ENCODE data around the gene CASP8. TPM values are rescaled to one million over a fixed set of nuclear protein-coding genes. Genes with fewer than 3 reads are reported as not detected.
"Not testable (repeated sequence)": the region's sequence is repeated elsewhere in the genome, so short reads cannot be mapped to it uniquely, and the experiment has no call there.

The CASP8 gene
- total RNA-seq, 1 experiment from 2014 or later, result 43.4 TPM

- DNase-seq (ENCODE audit: low read depth), result no peak
Measured at GRCh38 chr2:201269764-201270163, 9.4 kb downstream of the CASP8 start.

DNA sequence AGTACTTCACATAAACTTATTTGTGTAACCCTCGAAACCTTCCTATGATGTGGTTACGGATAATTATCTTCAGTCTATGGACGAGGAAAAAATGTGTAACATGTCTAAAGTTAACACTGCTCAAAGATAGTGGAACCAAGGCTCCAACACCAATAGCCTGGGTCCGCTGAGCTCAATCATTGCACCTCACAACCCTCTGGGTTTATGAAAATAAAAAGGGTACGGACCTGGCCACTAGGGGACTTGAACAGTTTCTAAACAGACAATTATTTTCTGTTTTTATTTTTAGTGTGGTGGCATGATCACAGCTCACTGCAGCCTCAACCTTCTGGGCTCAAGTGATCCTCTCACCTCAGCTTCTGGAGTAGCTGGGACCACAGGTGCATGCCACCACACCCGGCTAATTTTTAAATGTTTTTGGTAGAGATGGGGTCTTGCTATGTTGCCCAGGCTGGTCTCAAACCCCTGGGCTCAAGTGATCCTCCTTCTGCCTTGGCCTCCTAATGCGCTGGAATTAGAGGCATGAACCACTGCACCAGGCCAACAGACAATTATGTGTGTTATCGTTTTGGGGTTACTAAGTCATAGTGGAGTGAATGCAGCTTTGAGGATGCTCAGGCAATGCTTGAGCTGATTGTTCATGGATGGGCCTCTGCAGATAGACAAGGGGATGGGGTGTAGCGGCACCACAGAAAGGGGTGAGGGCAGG is 10.1 kb downstream of the CASP8 start:
- no peak for DNase-seq (ENCODE audit: low read depth)

GRCh38 chr2:201271917-201272316 is 11.6 kb downstream of the CASP8 start:
- no peak for DNase-seq (ENCODE audit: low read depth)

GRCh38 chr2:201273330-201273983 is 13.1 kb downstream of the CASP8 start:
- DNase-seq (ENCODE audit: low read depth), result no peak

GRCh38 chr2:201275069-201275468 is 14.7 kb downstream of the CASP8 start:
- no peak for DNase-seq (ENCODE audit: low read depth)

DNA sequence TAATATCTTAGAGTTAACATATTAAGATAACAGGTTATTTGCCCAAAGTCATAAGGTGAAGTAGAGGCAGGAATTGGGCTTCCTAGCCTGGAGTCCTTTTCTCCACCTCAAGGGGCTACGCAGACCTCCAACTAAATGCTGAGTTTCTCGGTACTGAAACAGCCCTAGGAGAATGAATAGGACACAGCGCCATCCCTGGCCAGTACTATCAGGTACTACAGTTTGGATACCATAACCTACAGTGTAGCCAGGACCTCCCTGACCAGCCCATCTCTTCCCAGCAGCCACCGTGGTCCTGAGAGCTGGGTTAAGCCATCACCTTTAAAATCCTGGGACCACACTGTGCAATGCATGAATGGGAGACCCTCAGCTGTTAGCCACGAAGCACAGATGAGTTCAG is 15.7 kb downstream of the CASP8 start:
- no peak for DNase-seq (ENCODE audit: low read depth)

DNA sequence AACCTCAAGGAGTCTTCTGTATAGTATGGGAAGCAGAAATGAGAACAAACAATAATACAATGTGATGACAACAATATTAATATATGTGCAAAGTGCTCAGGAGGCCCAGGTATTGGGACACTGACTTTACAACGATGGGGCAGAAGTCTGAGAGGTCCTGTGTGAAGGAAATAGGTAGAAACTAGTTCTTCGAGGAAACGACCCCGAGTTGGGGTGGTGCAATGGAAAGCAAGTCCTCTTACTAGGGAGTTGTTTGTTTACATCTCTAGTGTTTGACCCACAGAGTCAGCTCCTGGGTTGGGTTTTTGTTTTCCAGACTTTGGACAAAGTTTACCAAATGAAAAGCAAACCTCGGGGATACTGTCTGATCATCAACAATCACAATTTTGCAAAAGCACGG is 16.2 kb downstream of the CASP8 start:
- DNase-seq (ENCODE audit: low read depth), result no peak

DNA sequence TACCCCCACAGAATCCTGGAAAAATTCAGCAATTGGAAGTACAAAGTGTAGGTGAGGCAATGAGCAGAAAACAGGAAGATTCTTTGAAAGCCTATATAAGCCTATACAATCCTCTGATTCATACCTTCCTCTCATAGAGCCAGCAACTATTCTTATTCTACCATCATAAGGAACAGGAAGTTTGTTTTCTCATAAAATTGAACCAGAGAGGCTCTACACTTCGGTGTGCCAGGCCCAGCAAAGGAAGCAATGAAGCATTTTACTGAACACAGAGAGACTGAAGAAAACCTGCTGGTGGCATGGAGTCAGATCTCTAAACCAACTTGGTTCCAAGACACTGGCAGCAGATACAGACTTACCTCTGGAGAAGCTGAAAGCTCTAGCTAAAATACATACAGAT is 18.7 kb downstream of the CASP8 start:
- DNase-seq (ENCODE audit: low read depth), result no peak

- no peak for DNase-seq (ENCODE audit: low read depth)
Measured at GRCh38 chr2:201280191-201281040, 20.1 kb downstream of the CASP8 start.

GRCh38 chr2:201285499-201285898 is 25.2 kb downstream of the CASP8 start:
- no peak for DNase-seq (ENCODE audit: low read depth)

DNA sequence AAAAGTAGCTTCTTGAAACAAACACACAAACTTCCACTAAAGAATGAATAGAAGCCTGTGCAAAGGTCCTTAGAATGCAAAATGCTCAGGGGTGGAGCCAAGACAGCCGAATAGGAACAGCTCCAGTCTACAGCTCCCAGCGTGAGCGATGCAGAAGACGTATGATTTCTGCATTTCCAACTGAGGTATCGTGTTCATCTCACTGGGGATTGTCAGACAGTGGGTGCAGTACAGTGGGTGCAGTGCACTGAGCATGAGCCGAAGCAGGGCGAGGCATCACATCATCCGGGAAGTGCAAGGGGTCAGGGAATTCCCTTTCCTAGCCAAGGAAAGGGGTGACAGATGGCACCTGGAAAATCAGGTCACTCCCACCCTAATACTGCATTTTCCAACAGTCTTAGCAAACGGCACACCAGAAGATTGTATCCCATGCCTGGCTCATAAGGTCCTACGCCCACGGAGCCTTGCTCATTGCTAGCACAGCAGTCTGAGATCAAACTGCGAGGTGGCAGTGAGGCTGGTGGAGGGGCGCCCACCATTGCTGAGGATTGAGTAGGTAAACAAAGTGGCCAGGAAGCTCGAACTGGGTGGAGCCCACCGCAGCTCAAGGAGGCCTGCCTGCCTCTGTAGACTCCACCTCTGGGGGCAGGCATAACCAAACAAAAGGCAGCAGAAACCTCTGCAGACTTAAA is 30.3 kb downstream of the CASP8 start:
- DNase-seq (ENCODE audit: low read depth), result not testable (repeated sequence)

DNA sequence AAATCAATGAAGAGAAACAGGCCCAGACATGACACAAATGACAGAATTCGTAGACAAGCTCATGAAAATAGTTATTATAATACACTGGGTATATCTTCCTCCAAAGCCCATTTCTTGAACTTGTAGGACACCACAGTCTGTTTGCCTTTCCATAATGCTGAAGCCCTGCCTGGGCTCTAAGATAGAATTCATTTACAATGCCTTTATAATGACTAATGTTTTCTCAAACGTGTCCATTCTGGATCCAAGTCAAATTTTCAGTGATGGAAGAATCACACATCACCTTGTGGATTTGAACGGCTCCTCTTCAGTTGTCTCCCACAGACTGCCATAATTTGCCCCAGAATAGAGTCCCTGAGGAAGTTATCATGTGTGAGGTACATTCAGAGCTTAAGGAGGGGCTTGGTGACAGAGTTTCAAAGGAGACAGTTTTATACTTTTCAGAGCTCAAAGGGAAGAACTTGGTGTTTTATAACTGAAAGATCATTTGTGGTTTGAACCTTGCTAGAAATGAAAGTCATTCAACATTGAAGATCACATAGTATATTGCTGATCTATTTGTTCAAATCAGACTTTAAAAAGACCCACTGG is 38.2 kb downstream of the CASP8 start:
- DNase-seq (ENCODE audit: low read depth), result no peak

GRCh38 chr2:201299929-201300328 is 39.6 kb downstream of the CASP8 start:
- DNase-seq (ENCODE audit: low read depth), result not testable (repeated sequence)

DNA sequence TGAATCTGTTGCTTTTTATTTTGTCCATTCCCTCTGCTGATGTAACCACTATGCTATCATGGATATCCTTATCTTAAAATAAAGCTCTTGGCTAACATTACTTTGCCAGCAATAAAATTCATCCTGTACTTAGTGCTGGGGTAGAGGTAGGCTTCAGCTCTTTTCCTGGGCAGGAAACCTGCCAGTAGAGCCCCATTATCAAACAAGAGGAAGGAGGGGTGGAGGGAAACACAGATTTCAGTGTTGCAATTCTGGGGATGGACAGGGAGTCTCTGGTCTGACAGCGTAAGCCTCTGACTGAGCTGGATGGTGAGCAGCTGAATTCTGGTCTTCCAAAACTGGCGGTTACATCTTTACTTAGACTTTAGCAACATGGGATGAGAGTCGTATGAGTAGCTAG is 47.5 kb downstream of the CASP8 start:
- DNase-seq (ENCODE audit: low read depth), result no peak

- no peak for DNase-seq (ENCODE audit: low read depth)
Measured at GRCh38 chr2:201308914-201309313, 48.6 kb downstream of the CASP8 start.

- DNase-seq (ENCODE audit: low read depth), result no peak
Measured at GRCh38 chr2:201313362-201313761, 53.0 kb downstream of the CASP8 start.

- no peak for DNase-seq (ENCODE audit: low read depth)
Measured at GRCh38 chr2:201319511-201319910, 59.2 kb downstream of the CASP8 start.

- no peak for DNase-seq (ENCODE audit: low read depth)
Measured at GRCh38 chr2:201320257-201320656, 59.9 kb downstream of the CASP8 start.

DNA sequence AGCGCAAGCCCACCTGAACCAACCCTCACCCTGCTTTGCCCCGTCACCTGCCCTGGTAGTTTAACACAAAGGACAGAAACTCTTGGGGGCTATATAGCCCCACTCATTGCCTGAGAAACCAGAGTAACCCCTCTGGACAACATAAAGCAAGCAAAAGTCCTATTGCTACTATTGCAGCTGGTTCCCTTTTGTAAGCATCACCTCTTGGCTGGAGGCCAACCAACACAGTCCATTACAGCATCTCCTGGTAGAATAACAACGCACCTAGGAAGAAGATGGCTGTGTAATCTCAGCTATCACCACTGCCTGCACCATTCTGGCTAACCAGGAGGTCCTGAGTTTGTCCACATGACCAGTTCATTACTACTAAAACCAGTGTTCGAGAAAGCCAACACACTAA is 60.4 kb downstream of the CASP8 start:
- DNase-seq (ENCODE audit: low read depth), result no peak

- DNase-seq (ENCODE audit: low read depth), result no peak
Measured at GRCh38 chr2:201322772-201323171, 62.4 kb downstream of the CASP8 start.

- DNase-seq (ENCODE audit: low read depth), result no peak
Measured at GRCh38 chr2:201327678-201328077, 67.3 kb downstream of the CASP8 start.

DNA sequence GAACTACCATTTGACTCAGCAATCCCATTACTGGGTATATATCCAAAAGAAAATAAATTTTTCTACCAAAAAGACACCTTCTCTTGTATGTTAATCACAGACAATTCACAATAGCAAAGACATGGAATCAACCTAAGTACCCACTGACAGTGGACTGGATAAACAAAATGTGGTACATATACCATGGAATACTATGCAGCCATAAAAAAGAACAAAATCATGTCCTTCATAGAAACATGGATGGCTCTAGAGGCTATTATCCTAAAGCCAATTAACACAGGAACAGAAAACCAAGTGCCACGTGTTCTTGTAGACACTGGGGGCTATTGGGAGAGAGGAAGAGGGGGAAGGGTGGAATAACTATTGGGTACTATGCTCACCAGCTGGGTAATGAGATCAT is 69.1 kb downstream of the CASP8 start:
- no peak for DNase-seq (ENCODE audit: low read depth)

All from RPMI7951 (cell line).